ENCODE results near the gene BCL2. TPM values are rescaled to one million over a fixed set of nuclear protein-coding genes. Genes with fewer than 3 reads are reported as not detected.

Gene BCL2
- polyA plus RNA-seq, 1 of the 3 experiments (the other 2 are of a cell fraction) = 1.5 TPM

- TF ChIP-seq EP300 (IDR thresholded peaks at IDR 0.05; ENCODE audit: borderline replicate concordance in 1 of 2, low read depth in 1 of 2, low read length in 1 of 2) (peak; percentile 15 to 78; a peak in 1 of 4 replicates), MXI1 (IDR thresholded peaks at IDR 0.05; ENCODE audit: low read depth, low read length) (peak; percentile 63), FOSL2 (IDR thresholded peaks at IDR 0.05; ENCODE audit: borderline replicate concordance, low read depth) (peak; percentile 97), NFIC (IDR thresholded peaks at IDR 0.05; ENCODE audit: borderline replicate concordance) (peak; percentile 26; the same call in 1 of the 2 replicates), YY1 (IDR thresholded peaks at IDR 0.05; ENCODE audit: low read depth) (no peak), GATA2 (CRISPR knock-in tag; IDR thresholded peaks at IDR 0.05) (no peak)
These were observed 157.8 kb downstream of the BCL2 start (continued) for GRCh38 chr18:63161761-63162195.

GRCh38 chr18:63161032-63161760 lies 158.4 kb downstream of the BCL2 start:
- no peaks in the 10 kb centered on the region for H3K9me2 ChIP-seq

More at GRCh38 chr18:63161032-63161760, 158.4 kb downstream of the BCL2 start:
- Histone ChIP-seq H3K27me3 (ENCODE audit: insufficient read depth) (no peaks in the 10 kb centered on the region), H3K79me2 (ENCODE audit: insufficient read depth) (no peaks in the 10 kb centered on the region), H3F3A (replicated peaks; ENCODE audit: insufficient read depth) (peaks cover 6% of the 10 kb centered on the region), H3K4me1 (ENCODE audit: control insufficient read depth in 1 of 2, insufficient read depth in 2 of 2, low read depth in 1 of 2, low read length in 1 of 2) (peaks cover 11 to 37% of the 10 kb centered on the region in 2 experiments; a peak in 2 of 4 replicates), H2AFZ (ENCODE audit: low read depth) (peak overlapping the region; percentile 36; the same call in 1 of the 2 replicates), H3K4me3 (ENCODE audit: low read depth in 2 of 2, low read length in 1 of 2) (no peak overlapping the region), H3K9me3 (no peaks in the 10 kb centered on the region), H4K20me1 (ENCODE audit: insufficient read depth) (no peaks in the 10 kb centered on the region), H3K27ac (ENCODE audit: low read depth in 2 of 2, low read length in 1 of 2) (peak overlapping the region; percentile 79 to 83), H3K36me3 (replicated peaks in 1 of 2; ENCODE audit: control insufficient read depth in 1 of 2, insufficient read depth in 2 of 2, low read length in 1 of 2) (no peaks in the 10 kb centered on the region), H3K9ac (peak overlapping the region; percentile 19; the same call in 1 of the 2 replicates), H3K4me2 (peak overlapping the region; percentile 59)
- DNase-seq = no peak
- ChIA-PET CTCF (interaction anchor here (1.5 to 1.9 kb wide), 2 partner anchors 19 to 162 kb away, joined by 3 to 4 read pairs; no protein-coding TSS in a partner anchor), POLR2A (no interaction called here)
- TF ChIP-seq USF2 (IDR thresholded peaks at IDR 0.05; ENCODE audit: borderline replicate concordance, low read depth, low read length) (no peak), GABPA (IDR thresholded peaks at IDR 0.05; ENCODE audit: low read depth) (no peak), CTCF (IDR thresholded peaks at IDR 0.05) (no peak), PBX3 (IDR thresholded peaks at IDR 0.05) (no peak), MXI1 (IDR thresholded peaks at IDR 0.05; ENCODE audit: low read depth, low read length) (no peak), JUND (IDR thresholded peaks at IDR 0.05) (no peak), RXRA (IDR thresholded peaks at IDR 0.05; ENCODE audit: borderline replicate concordance, low read depth) (no peak), REST (IDR thresholded peaks at IDR 0.05; ENCODE audit: low read depth, low read length) (no peak), NRF1 (IDR thresholded peaks at IDR 0.05; ENCODE audit: low read depth, low read length) (no peak), SMC3 (IDR thresholded peaks at IDR 0.05; ENCODE audit: low read depth, low read length) (no peak), ZBTB33 (IDR thresholded peaks at IDR 0.05; ENCODE audit: borderline replicate concordance, low read depth) (no peak), ELF1 (IDR thresholded peaks at IDR 0.05) (no peak), RFX5 (IDR thresholded peaks at IDR 0.05; ENCODE audit: low read length) (no peak), FOXM1 (IDR thresholded peaks at IDR 0.05; ENCODE audit: low read depth) (no peak), USF1 (IDR thresholded peaks at IDR 0.05; ENCODE audit: borderline replicate concordance, low read depth) (no peak)
- 78% methylated on average over 7 of the region's 7 CpGs for WGBS (ENCODE audit: low lambda C conversion rate)

Measured in SK-N-SH (cell line).